NCI-H345 (cell line): ENCODE data around the gene HYCC1.
A peak's percentile ranks its signal among the peaks of the same experiment; 100 is the strongest.
"Not testable (repeated sequence)": the region's sequence is repeated elsewhere in the genome, so short reads cannot be mapped to it uniquely, and the experiment has no call there.

ENCODE experiments used
- DNase-seq: peaks from one replicate; lab custom pipeline; 2025; lab: John Stamatoyannopoulos, UW

The HYCC1 gene

GRCh38 chr7:23013715-23014649 lies at the start of gene HYCC1:
TSS of gene HYCC1 (minus strand) at chr7:23014130. CDS start at chr7:22991111, 23,019 bp downstream.
- peak; percentile 99 for DNase-seq

DNA sequence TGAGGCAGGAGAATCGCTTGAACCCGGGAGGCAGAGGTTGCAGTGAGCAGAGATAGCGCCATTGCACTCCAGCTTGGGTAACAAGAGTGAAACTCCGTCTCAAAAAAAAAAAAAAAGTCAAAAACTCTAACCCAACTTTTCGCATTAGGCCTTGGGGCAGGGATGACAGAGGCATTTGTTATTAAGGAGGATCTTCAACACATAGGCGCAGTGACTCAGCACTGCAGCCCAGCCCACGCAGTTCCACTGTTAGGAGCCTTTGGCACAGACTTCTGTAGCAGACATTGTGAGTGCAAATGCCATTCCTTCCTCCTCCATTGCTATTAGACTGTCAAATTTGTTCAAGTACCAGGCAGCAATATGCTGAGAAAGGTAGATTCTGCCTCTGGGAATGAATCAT lies 48.5 kb upstream of the HYCC1 start:
- no peak for DNase-seq

DNA sequence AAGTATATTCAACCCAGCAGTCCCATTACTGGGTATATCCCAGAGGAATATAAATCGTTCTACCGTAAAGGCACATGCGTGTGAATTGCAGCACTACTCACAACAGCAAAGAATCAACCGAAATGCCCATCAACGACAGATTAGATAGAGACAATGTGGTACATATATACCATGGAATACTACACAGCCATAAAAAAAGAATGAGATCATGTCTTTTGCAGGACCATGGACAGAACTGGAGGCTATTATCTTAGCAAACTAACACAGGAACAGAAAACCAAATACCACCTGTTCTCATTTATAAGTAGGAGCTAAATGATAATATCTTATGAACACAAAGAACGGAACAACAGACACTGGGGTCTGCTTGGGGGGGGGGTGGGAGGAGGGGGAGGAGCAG lies 47.4 kb upstream of the HYCC1 start:
- DNase-seq, result no peak

- DNase-seq, result no peak
Measured at GRCh38 chr7:23058408-23059096, 44.6 kb upstream of the HYCC1 start.

DNA sequence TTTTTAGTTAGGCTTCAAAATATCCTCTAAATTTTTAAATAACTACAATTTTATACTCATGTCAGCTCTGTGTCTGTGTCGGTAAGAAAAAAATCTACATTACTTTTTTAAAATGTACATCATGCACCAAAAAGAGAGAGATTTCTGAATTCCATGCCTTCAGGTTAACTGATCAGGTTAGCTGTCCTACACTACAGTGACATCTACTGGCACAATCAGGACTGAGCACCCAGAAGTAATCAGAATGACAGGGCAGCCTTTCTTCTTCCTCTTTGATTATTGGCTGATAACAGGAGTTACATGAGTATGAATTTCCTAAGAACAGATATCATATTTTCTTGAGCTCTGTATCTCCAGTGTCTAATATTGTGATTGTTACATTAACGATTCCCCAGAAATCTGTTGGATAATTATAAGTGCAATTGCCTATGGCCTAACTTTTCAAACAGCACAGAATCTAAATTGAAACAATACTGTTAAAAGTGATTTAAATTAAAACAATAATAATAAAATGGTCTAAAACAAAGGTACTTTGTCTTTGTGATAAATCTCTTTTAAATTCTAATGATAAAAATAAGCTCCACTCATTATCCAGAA lies 41.8 kb upstream of the HYCC1 start:
- peak; percentile 64 for DNase-seq

DNA sequence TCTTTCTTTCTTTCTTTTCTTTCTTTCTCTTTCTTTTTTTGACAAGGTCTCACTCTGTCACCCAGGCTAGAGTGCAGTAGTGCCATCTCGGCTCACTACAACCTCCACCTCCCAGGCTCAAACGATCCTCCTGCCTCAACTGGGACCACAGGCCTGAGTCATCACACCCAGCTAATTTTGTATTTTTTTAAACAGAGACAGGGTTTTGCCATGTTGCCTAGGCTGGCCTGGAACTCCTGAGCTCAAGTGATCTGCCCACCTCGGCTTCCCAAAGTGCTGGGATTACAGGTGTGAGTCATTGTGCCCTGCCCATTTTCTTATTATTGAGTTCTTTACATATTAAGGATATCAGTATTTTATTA lies 37.2 kb upstream of the HYCC1 start:
- not testable (repeated sequence) for DNase-seq

DNA sequence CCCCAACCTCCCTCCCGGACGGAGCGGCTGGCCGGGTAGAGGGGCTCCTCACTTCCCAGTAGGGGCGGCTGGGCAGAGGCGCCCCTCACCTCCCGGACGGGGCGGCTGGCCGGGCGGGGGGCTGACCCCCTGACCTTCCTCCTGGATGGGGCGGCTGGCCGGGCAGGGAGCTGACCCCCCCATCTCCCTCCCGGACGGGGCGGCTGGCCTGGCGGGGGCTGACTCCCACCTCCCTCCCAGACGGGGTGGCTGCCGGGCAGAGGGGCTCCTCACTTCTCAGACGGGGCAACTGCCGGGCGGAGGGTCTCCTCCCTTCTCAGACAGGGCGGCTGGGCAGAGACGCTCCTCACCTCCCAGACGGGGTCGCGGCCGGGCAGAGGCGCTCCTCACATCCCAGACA lies 32.4 kb upstream of the HYCC1 start:
- not testable (repeated sequence) for DNase-seq

- not testable (repeated sequence) for DNase-seq
Measured at GRCh38 chr7:23045086-23045485, 31.2 kb upstream of the HYCC1 start.

- no peak for DNase-seq
Measured at GRCh38 chr7:23044581-23044980, 30.7 kb upstream of the HYCC1 start.

GRCh38 chr7:23043441-23043840 lies 29.5 kb upstream of the HYCC1 start:
- no peak for DNase-seq

DNA sequence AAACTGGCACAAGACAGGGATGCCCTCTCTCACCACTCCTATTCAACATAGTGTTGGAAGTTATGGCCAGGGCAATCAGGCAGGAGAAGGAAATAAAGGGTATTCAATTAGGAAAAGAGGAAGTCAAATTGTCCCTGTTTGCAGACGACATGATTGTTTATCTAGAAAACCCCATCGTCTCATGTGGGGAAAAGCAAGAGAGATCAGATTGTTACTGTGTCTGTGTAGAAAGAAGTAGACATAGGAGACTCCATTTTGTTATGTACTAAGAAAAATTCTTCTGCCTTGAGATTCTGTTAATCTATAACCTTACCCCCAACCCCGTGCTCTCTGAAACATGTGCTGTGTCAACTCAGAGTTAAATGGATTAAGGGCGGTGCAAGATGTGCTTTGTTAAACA lies 25.7 kb upstream of the HYCC1 start:
- DNase-seq, result not testable (repeated sequence)

- DNase-seq, result not testable (repeated sequence)
Measured at GRCh38 chr7:23035542-23036371, 21.8 kb upstream of the HYCC1 start.

DNA sequence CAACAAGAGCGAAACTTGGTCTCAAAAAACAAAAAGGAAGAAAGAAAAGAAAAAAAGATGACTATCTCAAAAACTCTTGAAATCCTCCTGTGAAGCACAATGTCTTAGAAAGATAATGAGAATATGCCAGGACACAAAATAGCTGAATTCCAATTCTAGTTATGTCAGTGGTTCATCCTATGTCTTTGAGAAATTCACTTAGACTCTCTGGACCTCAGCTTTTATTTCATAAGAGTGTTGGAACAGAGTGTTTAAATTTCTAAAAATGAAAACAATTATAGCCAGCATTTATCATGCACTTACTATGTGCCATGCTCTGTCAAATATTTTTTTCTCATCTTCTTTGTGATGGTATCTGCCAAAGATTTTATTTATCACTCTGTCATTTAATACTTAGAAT lies 13.3 kb upstream of the HYCC1 start:
- DNase-seq, result no peak

DNA sequence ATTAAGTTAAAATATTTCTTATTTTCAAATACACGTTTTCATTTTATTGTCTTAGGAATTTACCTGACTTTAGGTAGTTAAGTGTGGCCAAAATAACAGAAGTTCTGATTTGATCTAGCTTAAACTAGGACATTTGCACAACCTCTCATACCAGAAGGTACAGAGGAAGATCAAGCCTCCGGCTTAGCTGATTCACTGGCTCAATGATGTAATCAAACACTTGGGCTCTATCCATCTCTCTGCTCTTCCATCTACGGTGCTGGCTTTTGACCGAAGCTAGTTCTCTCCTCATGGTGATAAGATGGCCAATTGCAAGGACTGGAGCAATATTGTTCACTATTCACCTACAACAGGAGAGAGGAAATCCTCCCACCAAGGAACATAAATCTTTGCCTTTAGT lies 12.2 kb upstream of the HYCC1 start:
- no peak for DNase-seq

DNA sequence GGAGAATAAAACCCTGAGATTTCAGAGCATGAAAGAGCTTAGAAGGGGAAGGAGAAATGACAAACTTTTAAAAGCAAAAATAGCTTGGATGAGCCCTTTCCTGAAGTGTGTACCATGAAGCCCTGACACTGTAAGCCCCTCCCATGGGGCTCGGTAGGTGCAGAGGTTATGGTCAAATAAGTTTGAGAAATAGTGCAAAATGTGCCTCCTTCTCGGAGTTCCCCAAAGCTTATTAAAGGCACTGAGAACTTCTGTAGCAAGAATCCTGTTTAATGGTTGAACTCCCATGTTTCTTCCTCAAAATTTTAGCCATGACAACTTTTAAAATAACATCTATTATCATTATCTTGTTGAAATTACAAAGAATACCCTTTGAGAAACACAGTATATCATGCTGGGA lies 10.5 kb upstream of the HYCC1 start:
- DNase-seq, result no peak

- DNase-seq, result no peak
Measured at GRCh38 chr7:23022851-23023250, 8.9 kb upstream of the HYCC1 start.

GRCh38 chr7:23022258-23022769 lies 8.4 kb upstream of the HYCC1 start:
- DNase-seq, result no peak

DNA sequence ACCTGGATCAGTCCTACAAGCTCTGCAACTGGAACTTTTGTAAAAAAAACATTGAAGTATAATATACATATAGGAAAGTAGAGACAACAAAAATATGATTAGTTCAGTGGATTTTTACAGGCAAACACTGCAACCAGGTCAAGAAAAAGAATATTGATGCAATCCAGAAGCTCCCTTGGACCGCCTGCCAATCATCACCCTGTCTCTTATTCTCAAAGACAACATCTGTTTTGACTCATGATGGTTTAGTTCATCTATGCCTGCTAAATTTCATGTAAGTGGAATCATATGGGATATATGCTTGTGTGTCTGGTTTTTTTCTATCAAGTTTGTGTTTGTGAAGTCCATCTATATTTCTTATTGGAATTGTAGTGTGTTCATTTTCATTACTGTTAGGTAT lies 7.7 kb upstream of the HYCC1 start:
- no peak for DNase-seq

DNA sequence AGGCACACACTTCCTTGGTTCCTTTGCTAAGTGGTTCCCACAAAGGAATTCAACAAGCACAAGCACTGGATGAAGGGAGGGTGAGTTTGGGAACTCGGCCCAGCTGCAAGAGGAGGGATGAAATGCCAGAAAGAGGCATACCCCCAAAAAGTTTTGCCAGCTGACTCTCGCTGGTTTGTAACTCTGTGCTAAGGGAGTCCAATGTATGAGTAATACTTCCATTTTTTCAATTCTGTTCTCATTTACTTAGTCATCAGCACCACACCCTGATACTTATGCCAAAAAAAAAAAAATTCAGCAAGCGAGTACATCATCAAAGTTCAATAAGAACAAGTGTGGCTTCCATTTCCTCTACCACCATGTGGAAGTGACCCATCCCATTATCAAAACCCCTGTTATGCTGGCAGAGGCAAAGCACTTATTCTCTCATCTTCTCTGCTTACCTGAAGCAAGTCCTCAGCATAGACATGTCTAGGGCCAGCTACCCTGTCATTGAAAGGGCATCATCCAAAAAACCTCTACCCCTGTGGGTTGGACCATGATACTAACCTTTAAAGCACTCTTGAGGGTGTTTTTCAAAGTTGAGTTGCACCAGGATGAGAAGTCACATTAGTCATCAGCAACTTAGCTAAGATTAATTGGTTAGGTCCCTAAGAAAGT lies 6.9 kb upstream of the HYCC1 start:
- no peak for DNase-seq

- DNase-seq, result no peak
Measured at GRCh38 chr7:23018750-23019149, 4.8 kb upstream of the HYCC1 start.

DNA sequence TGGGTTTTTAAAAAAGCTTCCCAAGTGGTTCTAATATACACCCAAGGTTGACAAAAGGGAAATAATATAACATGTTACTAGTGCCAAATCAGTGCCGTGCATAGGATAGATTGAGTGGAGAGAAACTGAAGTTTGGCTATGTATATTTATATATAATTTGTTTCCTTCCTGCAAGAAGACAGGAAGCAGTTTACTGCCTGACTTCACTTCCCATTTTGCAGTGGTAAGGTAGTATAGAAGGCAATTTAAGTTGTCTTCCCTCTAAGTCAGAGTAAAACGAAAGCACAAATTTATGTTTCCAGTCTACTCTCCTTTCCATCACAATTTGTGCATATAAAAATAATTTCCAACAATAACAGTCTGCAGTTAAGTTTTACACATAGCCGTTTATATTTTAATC lies 3.4 kb upstream of the HYCC1 start:
- no peak for DNase-seq
